ENCODE data around the gene FAM110A. TPM values are rescaled to one million over a fixed set of nuclear protein-coding genes. Genes with fewer than 3 reads are reported as not detected.

The FAM110A gene
- polyA plus RNA-seq, 1 experiment, result 4.2 TPM

GRCh38 chr20:879626-880025 is 46.1 kb downstream of the FAM110A start:
- ChIA-PET POLR2A (no interaction called here), CTCF (no interaction called here)
- H3K4me3 ChIP-seq (ENCODE audit: low read depth, low read length), result no peak overlapping the region
- TF ChIP-seq, protein P1, sequence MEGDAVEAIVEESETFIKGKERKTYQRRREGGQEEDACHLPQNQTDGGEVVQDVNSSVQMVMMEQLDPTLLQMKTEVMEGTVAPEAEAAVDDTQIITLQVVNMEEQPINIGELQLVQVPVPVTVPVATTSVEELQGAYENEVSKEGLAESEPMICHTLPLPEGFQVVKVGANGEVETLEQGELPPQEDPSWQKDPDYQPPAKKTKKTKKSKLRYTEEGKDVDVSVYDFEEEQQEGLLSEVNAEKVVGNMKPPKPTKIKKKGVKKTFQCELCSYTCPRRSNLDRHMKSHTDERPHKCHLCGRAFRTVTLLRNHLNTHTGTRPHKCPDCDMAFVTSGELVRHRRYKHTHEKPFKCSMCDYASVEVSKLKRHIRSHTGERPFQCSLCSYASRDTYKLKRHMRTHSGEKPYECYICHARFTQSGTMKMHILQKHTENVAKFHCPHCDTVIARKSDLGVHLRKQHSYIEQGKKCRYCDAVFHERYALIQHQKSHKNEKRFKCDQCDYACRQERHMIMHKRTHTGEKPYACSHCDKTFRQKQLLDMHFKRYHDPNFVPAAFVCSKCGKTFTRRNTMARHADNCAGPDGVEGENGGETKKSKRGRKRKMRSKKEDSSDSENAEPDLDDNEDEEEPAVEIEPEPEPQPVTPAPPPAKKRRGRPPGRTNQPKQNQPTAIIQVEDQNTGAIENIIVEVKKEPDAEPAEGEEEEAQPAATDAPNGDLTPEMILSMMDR (IDR thresholded peaks at IDR 0.05; ENCODE audit: insufficient read depth, low read depth, low read length), result no peak
- no peaks in the 10 kb centered on the region for H3K27me3 ChIP-seq (ENCODE audit: control insufficient read depth, insufficient read depth, low read length)
- no peak for DNase-seq (ENCODE audit: low read depth)
- no peaks in the 10 kb centered on the region for H3K36me3 ChIP-seq (ENCODE audit: control insufficient read depth, insufficient read depth, low read length)

DNA sequence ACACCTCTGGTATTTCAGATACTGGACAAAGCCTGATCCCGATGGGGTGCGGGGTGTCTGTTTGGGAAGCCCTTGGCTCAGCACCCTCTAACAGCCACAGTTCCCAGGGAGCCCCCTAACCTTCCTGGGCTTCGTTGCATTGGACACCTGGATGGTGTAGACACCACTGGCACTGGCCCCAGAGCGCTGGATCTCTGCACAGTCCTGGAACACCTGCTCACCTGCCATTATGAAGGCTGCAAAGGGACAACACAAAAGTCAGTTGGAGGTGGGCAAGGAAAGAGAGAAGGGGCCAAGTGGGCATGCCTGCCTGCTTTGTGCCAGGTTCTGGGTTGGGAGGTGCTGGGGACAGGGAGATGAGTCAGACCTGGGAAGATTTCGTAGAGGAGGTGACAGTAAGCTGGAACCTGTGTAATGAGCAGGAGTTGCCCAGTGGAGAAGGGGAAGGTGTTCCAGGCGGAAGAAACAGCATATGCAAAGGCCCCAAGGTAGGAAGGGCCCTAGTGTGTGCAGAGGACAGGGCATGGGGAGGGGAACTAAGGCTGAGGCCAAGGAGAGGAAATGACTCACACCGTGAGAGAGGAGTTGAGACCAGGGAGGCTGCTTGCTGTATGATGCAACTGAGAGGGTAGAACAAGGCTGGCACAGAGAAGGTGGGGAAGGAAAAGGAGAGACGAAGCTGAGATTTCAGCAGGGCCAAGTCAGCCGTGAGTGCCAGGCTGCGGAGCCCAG is 47.7 kb downstream of the FAM110A start:
- ChIA-PET POLR2A (no interaction called here), CTCF (no interaction called here)
- Histone ChIP-seq H3K36me3 (ENCODE audit: control insufficient read depth, insufficient read depth, low read length) (no peaks in the 10 kb centered on the region), H3K27me3 (ENCODE audit: control insufficient read depth, insufficient read depth, low read length) (no peaks in the 10 kb centered on the region), H3K4me3 (ENCODE audit: low read depth, low read length) (no peak overlapping the region)
- no peak for DNase-seq (ENCODE audit: low read depth)
- TF ChIP-seq, protein P1 (IDR thresholded peaks at IDR 0.05; ENCODE audit: insufficient read depth, low read depth, low read length), result no peak

DNA sequence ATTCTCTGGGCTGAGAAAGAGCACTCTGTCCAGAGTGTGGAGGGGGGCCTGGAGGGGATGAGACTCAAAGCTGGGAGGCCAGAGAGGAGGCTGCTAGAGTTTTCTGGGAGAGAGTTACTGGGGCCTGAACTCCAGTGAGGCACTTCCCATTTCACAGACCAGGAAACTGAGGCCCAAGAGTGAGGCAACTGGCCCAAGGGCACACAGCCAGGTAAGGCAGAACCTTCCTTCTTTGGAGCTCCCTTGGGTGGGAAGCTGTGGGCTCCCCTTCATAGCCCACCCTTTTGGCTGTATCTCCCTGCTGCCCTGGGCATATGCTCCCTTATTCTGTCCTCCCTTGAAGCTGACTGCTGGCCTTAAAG is 48.2 kb downstream of the FAM110A start:
- H3K4me3 ChIP-seq (ENCODE audit: low read depth, low read length), result no peak overlapping the region
- no peaks in the 10 kb centered on the region for H3K27me3 ChIP-seq (ENCODE audit: control insufficient read depth, insufficient read depth, low read length)
- ChIA-PET CTCF (no interaction called here), POLR2A (no interaction called here)
- DNase-seq (ENCODE audit: low read depth), result no peak
- no peaks in the 10 kb centered on the region for H3K36me3 ChIP-seq (ENCODE audit: control insufficient read depth, insufficient read depth, low read length)
- TF ChIP-seq, protein P1 (IDR thresholded peaks at IDR 0.05; ENCODE audit: insufficient read depth, low read depth, low read length), result no peak

DNA sequence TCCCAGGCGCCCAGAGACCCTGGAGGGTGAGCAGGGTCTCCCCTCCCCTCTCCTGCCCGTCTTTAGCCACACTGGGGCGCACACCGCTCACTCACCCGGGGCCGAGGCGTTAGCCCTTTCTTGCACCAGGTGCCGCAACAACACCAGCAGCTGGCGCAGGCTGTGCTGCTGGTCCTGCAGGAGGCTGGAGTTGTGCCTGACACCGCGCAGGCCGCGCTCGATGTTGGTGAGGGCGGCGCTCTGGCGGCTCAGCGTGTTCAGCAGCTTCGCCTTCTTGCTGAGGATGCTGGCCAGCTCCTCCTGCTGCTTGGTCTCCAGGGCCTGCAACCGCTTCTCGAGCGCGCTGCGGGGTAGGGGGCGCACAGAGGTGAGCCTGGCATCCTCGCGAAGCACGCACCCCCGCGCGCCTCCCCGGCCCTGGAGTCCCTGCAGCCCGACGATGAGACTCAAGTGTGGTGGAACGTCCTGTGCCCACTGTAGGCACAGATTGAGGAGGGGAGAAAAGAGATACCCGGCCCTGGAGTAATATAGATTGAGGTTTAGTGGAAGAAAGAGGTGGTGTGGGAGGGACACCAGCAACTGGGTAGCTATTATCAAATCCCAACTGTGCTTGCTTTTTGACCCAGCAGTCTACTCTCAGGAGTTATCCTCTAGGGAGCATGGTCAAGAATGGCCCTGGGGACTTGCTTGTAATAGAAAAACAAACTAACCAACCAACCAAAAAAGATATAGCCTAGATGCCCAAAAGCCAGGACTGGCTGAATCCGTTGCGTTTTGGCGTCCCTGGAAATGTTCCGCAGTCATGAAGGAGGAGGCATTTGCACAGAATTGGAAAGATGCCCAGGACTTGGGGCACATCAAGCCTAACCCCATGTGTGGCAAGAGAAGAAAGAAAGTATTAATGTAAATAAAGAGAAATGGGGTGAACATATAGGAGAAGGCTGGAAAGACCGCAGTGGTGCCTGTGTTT is 51.8 kb downstream of the FAM110A start:
- Histone ChIP-seq H3K36me3 (ENCODE audit: control insufficient read depth, insufficient read depth, low read length) (no peaks in the 10 kb centered on the region), H3K27me3 (ENCODE audit: control insufficient read depth, insufficient read depth, low read length) (no peaks in the 10 kb centered on the region; the same call in 1 of the 2 replicates), H3K4me3 (ENCODE audit: low read depth, low read length) (no peak overlapping the region)
- POLR2A ChIA-PET, result no interaction called here
- TF ChIP-seq, protein P1 (IDR thresholded peaks at IDR 0.05; ENCODE audit: insufficient read depth, low read depth, low read length), result no peak
- no peak for DNase-seq (ENCODE audit: low read depth)
- CTCF ChIA-PET, result interaction anchor here (2.4 kb wide), 1 partner anchor 71 kb away, joined by 7 read pairs; no protein-coding TSS in a partner anchor

DNA sequence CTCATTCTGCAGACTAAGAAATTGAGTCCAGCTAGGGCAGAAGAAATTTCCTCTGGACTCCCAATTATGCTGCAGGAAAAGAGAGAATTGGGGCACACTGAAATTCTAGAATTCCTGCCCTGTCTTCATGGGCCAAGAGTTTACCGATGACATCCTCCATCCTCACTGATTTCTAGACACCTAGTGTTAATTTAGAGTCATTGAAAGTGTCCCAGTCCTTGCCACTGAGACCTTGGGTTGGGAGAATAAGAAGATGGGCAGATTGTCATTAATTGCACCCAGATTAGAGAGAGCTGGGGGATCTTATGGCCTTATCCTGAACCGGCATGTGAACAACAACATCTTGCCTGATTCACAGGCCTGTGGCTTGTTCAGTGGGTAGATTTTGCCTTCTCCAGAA is 53.6 kb downstream of the FAM110A start:
- Histone ChIP-seq H3K27me3 (ENCODE audit: control insufficient read depth, insufficient read depth, low read length) (peaks cover 4% of the 10 kb centered on the region; the same call in 1 of the 2 replicates), H3K4me3 (ENCODE audit: low read depth, low read length) (no peak overlapping the region), H3K36me3 (ENCODE audit: control insufficient read depth, insufficient read depth, low read length) (no peaks in the 10 kb centered on the region)
- CTCF ChIA-PET, result interaction anchor here (0.7 to 2.4 kb wide), 5 partner anchors 8 to 69 kb away, joined by 3 to 7 read pairs (median 3); no protein-coding TSS in a partner anchor
- POLR2A ChIA-PET, result no interaction called here
- TF ChIP-seq, protein P1 (IDR thresholded peaks at IDR 0.05; ENCODE audit: insufficient read depth, low read depth, low read length), result no peak
- no peak for DNase-seq (ENCODE audit: low read depth)
